ENCODE data around the gene CDA. TPM values are rescaled to one million over a fixed set of nuclear protein-coding genes. Genes with fewer than 3 reads are reported as not detected.

Gene CDA
- total and polyA plus RNA-seq, 9 of the 15 experiments (the other 6 are each of a cell fraction or from before 2014, with no cell fraction given), result not detected

GRCh38 chr1:20661207-20662109 is 72.6 kb downstream of the CDA start, which contains the start of gene DDOST (continued):
- TF ChIP-seq MGA (IDR thresholded peaks at IDR 0.05) (no peak; the same call in 1 of the 2 replicates), TEAD4 (IDR thresholded peaks at IDR 0.05; ENCODE audit: low read length) (no peak), TEAD4 (CRISPR knock-in tag; IDR thresholded peaks at IDR 0.05; ENCODE audit: borderline replicate concordance) (no peak), GMEB1 (CRISPR knock-in tag; IDR thresholded peaks at IDR 0.05) (peak; percentile 88), HDAC3 (IDR thresholded peaks at IDR 0.05; ENCODE audit: borderline replicate concordance, partially characterized antibody) (no peak), POLR2B (IDR thresholded peaks at IDR 0.05; ENCODE audit: low read depth, partially characterized antibody) (peak; percentile 75), HEY1 (CRISPR knock-in tag; IDR thresholded peaks at IDR 0.05; ENCODE audit: borderline replicate concordance) (no peak), SP1 (CRISPR knock-in tag; IDR thresholded peaks at IDR 0.05) (peak; percentile 95), ZNF197 (CRISPR knock-in tag; IDR thresholded peaks at IDR 0.05; ENCODE audit: low read depth) (no peak; the same call in 1 of the 2 replicates), TFAP4 (CRISPR knock-in tag; IDR thresholded peaks at IDR 0.05; ENCODE audit: borderline replicate concordance) (peak; percentile 90), ETS2 (tag; IDR thresholded peaks at IDR 0.05; ENCODE audit: borderline replicate concordance, poor library complexity, severe bottlenecking) (no peak), CC2D1A (IDR thresholded peaks at IDR 0.05) (peak; percentile 59; the same call in 1 of the 2 replicates)
